ENCODE data around the gene CHST10.

The CHST10 gene

GRCh38 chr2:100403722-100404121, 13.7 kb downstream of the CHST10 start:
- Histone ChIP-seq H3K27me3 (ENCODE audit: control insufficient read depth in 1 of 2, insufficient read depth in 2 of 2, low read length in 2 of 2) (no peaks in the 10 kb centered on the region), H3K27ac (ENCODE audit: low read depth, low read length) (no peak overlapping the region), H3K36me3 (ENCODE audit: insufficient read depth, low read length) (peaks cover 36% of the 10 kb centered on the region), H3K9me3 (ENCODE audit: low read length) (no peaks in the 10 kb centered on the region), H3K4me3 (ENCODE audit: low read depth in 1 of 2, low read length in 2 of 2) (no peak overlapping the region), H3K9ac (ENCODE audit: low read length) (no peak overlapping the region), H3K4me1 (ENCODE audit: insufficient read depth, low read length) (no peaks in the 10 kb centered on the region)

- Histone ChIP-seq H3K27ac (ENCODE audit: low read depth, low read length) (no peak overlapping the region), H3K4me1 (ENCODE audit: insufficient read depth, low read length) (no peaks in the 10 kb centered on the region), H3K4me3 (ENCODE audit: low read depth in 1 of 2, low read length in 2 of 2) (no peak overlapping the region), H3K9ac (ENCODE audit: low read length) (no peak overlapping the region), H3K9me3 (ENCODE audit: low read length) (no peaks in the 10 kb centered on the region), H3K27me3 (ENCODE audit: control insufficient read depth in 1 of 2, insufficient read depth in 2 of 2, low read length in 2 of 2) (no peaks in the 10 kb centered on the region), H3K36me3 (ENCODE audit: insufficient read depth, low read length) (peaks cover 34% of the 10 kb centered on the region)
These were observed 16.2 kb downstream of the CHST10 start for GRCh38 chr2:100401268-100401667.

GRCh38 chr2:100399714-100400113, 17.8 kb downstream of the CHST10 start:
- H3K27ac ChIP-seq (ENCODE audit: low read depth, low read length) = no peak overlapping the region
- no peaks in the 10 kb centered on the region for H3K4me1 ChIP-seq (ENCODE audit: insufficient read depth, low read length)
- peaks cover 26% of the 10 kb centered on the region for H3K36me3 ChIP-seq (ENCODE audit: insufficient read depth, low read length)
- no peaks in the 10 kb centered on the region for H3K9me3 ChIP-seq (ENCODE audit: low read length)
- no peak overlapping the region for H3K4me3 ChIP-seq (ENCODE audit: low read depth in 1 of 2, low read length in 2 of 2)
- H3K9ac ChIP-seq (ENCODE audit: low read length) = no peak overlapping the region
- H3K27me3 ChIP-seq (ENCODE audit: control insufficient read depth in 1 of 2, insufficient read depth in 2 of 2, low read length in 2 of 2) = no peaks in the 10 kb centered on the region

- Histone ChIP-seq H3K27ac (ENCODE audit: low read depth, low read length) (no peak overlapping the region), H3K9ac (ENCODE audit: low read length) (no peak overlapping the region), H3K27me3 (ENCODE audit: control insufficient read depth in 1 of 2, insufficient read depth in 2 of 2, low read length in 2 of 2) (no peaks in the 10 kb centered on the region), H3K36me3 (ENCODE audit: insufficient read depth, low read length) (peaks cover 27% of the 10 kb centered on the region), H3K4me3 (ENCODE audit: low read depth in 1 of 2, low read length in 2 of 2) (no peak overlapping the region), H3K9me3 (ENCODE audit: low read length) (no peaks in the 10 kb centered on the region), H3K4me1 (ENCODE audit: insufficient read depth, low read length) (no peaks in the 10 kb centered on the region)
These were observed 19.5 kb downstream of the CHST10 start for GRCh38 chr2:100397976-100398375.

- Histone ChIP-seq H3K27me3 (ENCODE audit: control insufficient read depth in 1 of 2, insufficient read depth in 2 of 2, low read length in 2 of 2) (no peaks in the 10 kb centered on the region), H3K27ac (ENCODE audit: low read depth, low read length) (no peak overlapping the region), H3K9ac (ENCODE audit: low read length) (no peak overlapping the region), H3K4me1 (ENCODE audit: insufficient read depth, low read length) (no peaks in the 10 kb centered on the region), H3K9me3 (ENCODE audit: low read length) (no peaks in the 10 kb centered on the region), H3K36me3 (ENCODE audit: insufficient read depth, low read length) (peaks cover 32% of the 10 kb centered on the region), H3K4me3 (ENCODE audit: low read depth in 1 of 2, low read length in 2 of 2) (no peak overlapping the region)
These were observed 20.2 kb downstream of the CHST10 start for GRCh38 chr2:100397118-100397860.

GRCh38 chr2:100396483-100396882, 21.0 kb downstream of the CHST10 start:
- Histone ChIP-seq H3K4me1 (ENCODE audit: insufficient read depth, low read length) (no peaks in the 10 kb centered on the region), H3K36me3 (ENCODE audit: insufficient read depth, low read length) (peaks cover 35% of the 10 kb centered on the region), H3K27me3 (ENCODE audit: control insufficient read depth in 1 of 2, insufficient read depth in 2 of 2, low read length in 2 of 2) (no peaks in the 10 kb centered on the region), H3K9me3 (ENCODE audit: low read length) (no peaks in the 10 kb centered on the region), H3K4me3 (ENCODE audit: low read depth in 1 of 2, low read length in 2 of 2) (no peak overlapping the region), H3K9ac (ENCODE audit: low read length) (no peak overlapping the region), H3K27ac (ENCODE audit: low read depth, low read length) (no peak overlapping the region)

GRCh38 chr2:100395532-100396350, 21.7 kb downstream of the CHST10 start:
- H3K9ac ChIP-seq (ENCODE audit: low read length) = no peak overlapping the region
- no peaks in the 10 kb centered on the region for H3K27me3 ChIP-seq (ENCODE audit: control insufficient read depth in 1 of 2, insufficient read depth in 2 of 2, low read length in 2 of 2)
- peaks cover 28% of the 10 kb centered on the region for H3K36me3 ChIP-seq (ENCODE audit: insufficient read depth, low read length)
- no peaks in the 10 kb centered on the region for H3K9me3 ChIP-seq (ENCODE audit: low read length)
- H3K4me1 ChIP-seq (ENCODE audit: insufficient read depth, low read length) = no peaks in the 10 kb centered on the region
- H3K27ac ChIP-seq (ENCODE audit: low read depth, low read length) = no peak overlapping the region
- H3K4me3 ChIP-seq (ENCODE audit: low read depth in 1 of 2, low read length in 2 of 2) = no peak overlapping the region

GRCh38 chr2:100394111-100394641, 23.3 kb downstream of the CHST10 start:
- H3K27ac ChIP-seq (ENCODE audit: low read depth, low read length) = no peak overlapping the region

GRCh38 chr2:100393362-100393761, 24.1 kb downstream of the CHST10 start:
- Histone ChIP-seq H3K9me3 (ENCODE audit: low read length) (no peaks in the 10 kb centered on the region), H3K9ac (ENCODE audit: low read length) (no peak overlapping the region), H3K4me1 (ENCODE audit: insufficient read depth, low read length) (no peaks in the 10 kb centered on the region), H3K4me3 (ENCODE audit: low read depth in 1 of 2, low read length in 2 of 2) (no peak overlapping the region), H3K27ac (ENCODE audit: low read depth, low read length) (no peak overlapping the region), H3K36me3 (ENCODE audit: insufficient read depth, low read length) (peaks cover 28% of the 10 kb centered on the region), H3K27me3 (ENCODE audit: control insufficient read depth in 1 of 2, insufficient read depth in 2 of 2, low read length in 2 of 2) (no peaks in the 10 kb centered on the region)

More at GRCh38 chr2:100394111-100394641, 23.3 kb downstream of the CHST10 start:
- H3K36me3 ChIP-seq (ENCODE audit: insufficient read depth, low read length) = peaks cover 28% of the 10 kb centered on the region
- H3K9me3 ChIP-seq (ENCODE audit: low read length) = no peaks in the 10 kb centered on the region
- H3K4me3 ChIP-seq (ENCODE audit: low read depth in 1 of 2, low read length in 2 of 2) = no peak overlapping the region
- no peaks in the 10 kb centered on the region for H3K4me1 ChIP-seq (ENCODE audit: insufficient read depth, low read length)
- no peak overlapping the region for H3K9ac ChIP-seq (ENCODE audit: low read length)
- no peaks in the 10 kb centered on the region for H3K27me3 ChIP-seq (ENCODE audit: control insufficient read depth in 1 of 2, insufficient read depth in 2 of 2, low read length in 2 of 2)

GRCh38 chr2:100392715-100393114, 24.8 kb downstream of the CHST10 start:
- no peaks in the 10 kb centered on the region for H3K4me1 ChIP-seq (ENCODE audit: insufficient read depth, low read length)
- no peaks in the 10 kb centered on the region for H3K9me3 ChIP-seq (ENCODE audit: low read length)
- H3K27ac ChIP-seq (ENCODE audit: low read depth, low read length) = no peak overlapping the region
- no peaks in the 10 kb centered on the region for H3K27me3 ChIP-seq (ENCODE audit: control insufficient read depth in 1 of 2, insufficient read depth in 2 of 2, low read length in 2 of 2)
- H3K9ac ChIP-seq (ENCODE audit: low read length) = no peak overlapping the region
- peaks cover 28% of the 10 kb centered on the region for H3K36me3 ChIP-seq (ENCODE audit: insufficient read depth, low read length)
- no peak overlapping the region for H3K4me3 ChIP-seq (ENCODE audit: low read depth in 1 of 2, low read length in 2 of 2)

GRCh38 chr2:100391735-100392515, 25.5 kb downstream of the CHST10 start:
- no peak overlapping the region for H3K27ac ChIP-seq (ENCODE audit: low read depth, low read length)
- H3K36me3 ChIP-seq (ENCODE audit: insufficient read depth, low read length) = peaks cover 28% of the 10 kb centered on the region
- H3K4me3 ChIP-seq (ENCODE audit: low read depth in 1 of 2, low read length in 2 of 2) = no peak overlapping the region
- no peaks in the 10 kb centered on the region for H3K27me3 ChIP-seq (ENCODE audit: control insufficient read depth in 1 of 2, insufficient read depth in 2 of 2, low read length in 2 of 2)
- no peaks in the 10 kb centered on the region for H3K9me3 ChIP-seq (ENCODE audit: low read length)
- no peaks in the 10 kb centered on the region for H3K4me1 ChIP-seq (ENCODE audit: insufficient read depth, low read length)
- no peak overlapping the region for H3K9ac ChIP-seq (ENCODE audit: low read length)
